ENCODE measurements around the gene RNF8. TPM values are rescaled to one million over a fixed set of nuclear protein-coding genes. Genes with fewer than 3 reads are reported as not detected.
"Not testable (repeated sequence)": the region's sequence is repeated elsewhere in the genome, so short reads cannot be mapped to it uniquely, and the experiment has no call there.

RNF8 gene
- 10 to 100 TPM; 10.3 to 14.7 TPM for polyA plus RNA-seq

DNA sequence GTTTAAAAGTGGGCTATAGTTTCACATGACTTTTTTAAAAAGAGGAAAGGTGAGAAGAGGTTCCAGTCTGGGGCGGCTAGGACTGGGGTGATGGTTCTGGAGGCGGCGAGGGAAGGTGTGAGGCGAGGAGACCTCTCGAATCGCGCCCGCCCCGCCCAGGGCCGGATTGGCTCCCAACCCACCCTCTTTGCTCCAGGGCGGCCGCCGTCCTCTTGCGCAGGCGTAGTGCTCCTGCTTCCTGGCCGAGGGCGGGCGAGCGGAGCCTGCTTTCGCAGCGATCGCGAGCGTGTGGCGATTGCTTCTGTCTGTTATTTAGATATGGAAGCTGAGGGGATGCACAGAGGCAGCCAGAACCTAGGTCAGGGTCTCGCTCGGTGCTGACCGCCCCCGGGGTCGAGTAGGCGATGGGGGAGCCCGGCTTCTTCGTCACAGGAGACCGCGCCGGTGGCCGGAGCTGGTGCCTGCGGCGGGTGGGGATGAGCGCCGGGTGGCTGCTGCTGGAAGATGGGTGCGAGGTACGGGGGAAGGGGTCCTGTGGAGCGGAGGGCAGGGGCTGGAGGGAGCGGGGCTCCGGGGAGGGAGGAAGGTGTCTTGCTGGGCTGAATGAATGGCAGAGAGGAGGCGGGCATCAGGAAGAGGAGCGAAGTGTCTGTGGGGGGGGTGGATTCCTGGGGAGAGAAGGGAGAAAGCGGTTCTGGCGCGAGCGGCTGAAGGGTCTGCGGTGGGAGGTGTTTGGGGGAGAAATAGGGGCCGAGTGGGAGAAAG, at the start of gene RNF8:
Gene RNF8 (plus strand): TSS at position 223 of the 765 bp plus-strand sequence. CDS start 182 bp downstream, at position 405.
- peak within 1 kb of the TSS; percentile 12 to 65 for H3K27ac ChIP-seq (ENCODE audit: low read depth in 2 of 2, low read length in 1 of 2)
- 0% methylated on average over 54 of the region's 54 CpGs for WGBS, 2 donors
- H3K9me3 ChIP-seq (ENCODE audit: control insufficient read depth in 2 of 2, insufficient read depth in 1 of 2, low read depth in 1 of 2, low read length in 1 of 2), result no peaks in the 10 kb centered on the region

DNA sequence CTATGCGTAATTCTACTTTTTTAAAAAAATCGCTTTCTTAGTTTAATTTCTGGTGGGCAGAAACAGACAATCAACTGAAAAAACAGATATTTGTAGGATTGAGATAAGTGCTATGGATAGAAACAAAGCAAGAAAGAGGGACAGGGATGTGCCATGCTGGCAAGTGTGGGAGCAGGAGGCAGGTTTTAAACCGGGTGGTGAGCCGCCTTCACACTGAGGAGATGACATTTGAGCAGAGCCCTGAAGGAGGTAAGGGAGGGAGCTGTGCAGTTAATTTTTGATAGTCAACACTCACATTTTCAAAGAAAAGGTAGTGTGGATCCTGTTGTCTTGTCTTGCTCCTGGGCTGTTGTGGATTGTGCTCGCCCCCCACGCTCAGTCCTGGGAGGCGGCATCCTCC, 49.0 kb upstream of the RNF8 start:
- Histone ChIP-seq H3K4me1 (ENCODE audit: control insufficient read depth in 2 of 2, insufficient read depth in 2 of 2, low read length in 1 of 2) (peaks cover 0 to 3% of the 10 kb centered on the region in 2 donors), H3K4me3 (ENCODE audit: low read depth in 1 of 2, low read length in 2 of 2) (no peak overlapping the region), H3K27ac (ENCODE audit: low read depth in 2 of 2, low read length in 1 of 2) (no peak overlapping the region), H3K36me3 (ENCODE audit: control insufficient read depth in 2 of 2, insufficient read depth in 2 of 2, low read length in 1 of 2) (peaks cover 0 to 10% of the 10 kb centered on the region in 2 donors), H3K9me3 (ENCODE audit: control insufficient read depth in 2 of 2, insufficient read depth in 1 of 2, low read depth in 1 of 2, low read length in 1 of 2) (no peaks in the 10 kb centered on the region), H3K27me3 (ENCODE audit: control insufficient read depth in 1 of 2, insufficient read depth in 2 of 2, low read length in 2 of 2) (no peaks in the 10 kb centered on the region)
- WGBS, 2 donors, result 97% methylated on average over 7 of the region's 7 CpGs

More for the DNA sequence above, at the start of gene RNF8:
- Histone ChIP-seq H3K36me3 (ENCODE audit: control insufficient read depth in 2 of 2, insufficient read depth in 2 of 2, low read length in 1 of 2) (no peaks in the 10 kb centered on the region), H3K27me3 (ENCODE audit: control insufficient read depth in 1 of 2, insufficient read depth in 2 of 2, low read length in 2 of 2) (no peaks in the 10 kb centered on the region), H3K4me3 (ENCODE audit: low read depth in 1 of 2, low read length in 2 of 2) (peak within 1 kb of the TSS; percentile 84 to 91), H3K4me1 (ENCODE audit: control insufficient read depth in 2 of 2, insufficient read depth in 2 of 2, low read length in 1 of 2) (no peaks in the 10 kb centered on the region)

- no peak overlapping the region for H3K4me3 ChIP-seq (ENCODE audit: low read depth in 1 of 2, low read length in 2 of 2)
- peak overlapping the region in 1 of 2 donors; percentile 37 for H3K27ac ChIP-seq (ENCODE audit: low read depth in 2 of 2, low read length in 1 of 2)
- H3K4me1 ChIP-seq (ENCODE audit: control insufficient read depth in 2 of 2, insufficient read depth in 2 of 2, low read length in 1 of 2), result peaks cover 0 to 3% of the 10 kb centered on the region in 2 donors
- H3K36me3 ChIP-seq (ENCODE audit: control insufficient read depth in 2 of 2, insufficient read depth in 2 of 2, low read length in 1 of 2), result peaks cover 0 to 10% of the 10 kb centered on the region in 2 donors
- H3K27me3 ChIP-seq (ENCODE audit: control insufficient read depth in 1 of 2, insufficient read depth in 2 of 2, low read length in 2 of 2), result no peaks in the 10 kb centered on the region
- H3K9me3 ChIP-seq (ENCODE audit: control insufficient read depth in 2 of 2, insufficient read depth in 1 of 2, low read depth in 1 of 2, low read length in 1 of 2), result no peaks in the 10 kb centered on the region
- WGBS, 2 donors, result 77 to 78% methylated on average over 4 of the region's 4 CpGs
Observed at GRCh38 chr6:37305841-37306425, 47.9 kb upstream of the RNF8 start.

DNA sequence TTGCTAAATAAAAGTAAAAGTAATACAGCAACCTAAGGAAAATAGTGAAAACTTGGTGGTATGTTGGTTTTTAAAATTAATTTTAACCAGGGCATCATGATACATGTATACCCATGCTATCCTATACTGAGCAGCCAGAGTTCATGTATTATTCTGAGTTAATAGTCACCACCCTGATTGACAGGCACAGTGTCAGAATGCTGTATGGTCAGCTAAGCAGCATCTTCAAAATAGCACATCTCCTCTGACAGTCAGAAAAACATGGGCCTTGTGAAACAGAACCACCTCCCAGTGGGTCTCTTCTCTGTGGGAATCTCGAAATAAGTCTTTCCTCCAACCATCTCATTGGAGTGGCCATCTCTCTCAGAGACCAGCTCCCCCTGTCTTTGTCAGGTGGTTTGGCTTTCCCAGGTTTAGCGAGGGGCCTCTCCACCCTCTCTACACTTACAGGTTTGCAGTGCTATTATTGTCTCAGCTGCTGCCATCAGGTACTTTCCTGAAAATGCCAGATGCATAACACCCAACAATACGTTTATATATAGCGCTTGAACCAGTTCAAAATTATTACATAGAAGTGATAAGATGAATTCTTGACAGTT, 47.1 kb upstream of the RNF8 start:
- no peaks in the 10 kb centered on the region for H3K27me3 ChIP-seq (ENCODE audit: control insufficient read depth in 1 of 2, insufficient read depth in 2 of 2, low read length in 2 of 2)
- peaks cover 0 to 8% of the 10 kb centered on the region in 2 donors for H3K36me3 ChIP-seq (ENCODE audit: control insufficient read depth in 2 of 2, insufficient read depth in 2 of 2, low read length in 1 of 2)
- 91 to 93% methylated on average over 4 of the region's 4 CpGs for WGBS, 2 donors
- H3K9me3 ChIP-seq (ENCODE audit: control insufficient read depth in 2 of 2, insufficient read depth in 1 of 2, low read depth in 1 of 2, low read length in 1 of 2), result no peaks in the 10 kb centered on the region
- H3K27ac ChIP-seq (ENCODE audit: low read depth in 2 of 2, low read length in 1 of 2), result no peak overlapping the region
- H3K4me3 ChIP-seq (ENCODE audit: low read depth in 1 of 2, low read length in 2 of 2), result no peak overlapping the region
- H3K4me1 ChIP-seq (ENCODE audit: control insufficient read depth in 2 of 2, insufficient read depth in 2 of 2, low read length in 1 of 2), result peaks cover 0 to 3% of the 10 kb centered on the region in 2 donors

- H3K4me1 ChIP-seq (ENCODE audit: control insufficient read depth in 2 of 2, insufficient read depth in 2 of 2, low read length in 1 of 2); H3K36me3 ChIP-seq (ENCODE audit: control insufficient read depth in 2 of 2, insufficient read depth in 2 of 2, low read length in 1 of 2); H3K27me3 ChIP-seq (ENCODE audit: control insufficient read depth in 1 of 2, insufficient read depth in 2 of 2, low read length in 2 of 2); H3K4me3 ChIP-seq (ENCODE audit: low read depth in 1 of 2, low read length in 2 of 2); H3K9me3 ChIP-seq (ENCODE audit: control insufficient read depth in 2 of 2, insufficient read depth in 1 of 2, low read depth in 1 of 2, low read length in 1 of 2): not testable (repeated sequence)
- peak overlapping the region; percentile 29 to 53 for H3K27ac ChIP-seq (ENCODE audit: low read depth in 2 of 2, low read length in 1 of 2)
- WGBS, 2 donors, result 74 to 76% methylated on average over 10 of the region's 10 CpGs
Observed at GRCh38 chr6:37307484-37307883, 46.3 kb upstream of the RNF8 start.

DNA sequence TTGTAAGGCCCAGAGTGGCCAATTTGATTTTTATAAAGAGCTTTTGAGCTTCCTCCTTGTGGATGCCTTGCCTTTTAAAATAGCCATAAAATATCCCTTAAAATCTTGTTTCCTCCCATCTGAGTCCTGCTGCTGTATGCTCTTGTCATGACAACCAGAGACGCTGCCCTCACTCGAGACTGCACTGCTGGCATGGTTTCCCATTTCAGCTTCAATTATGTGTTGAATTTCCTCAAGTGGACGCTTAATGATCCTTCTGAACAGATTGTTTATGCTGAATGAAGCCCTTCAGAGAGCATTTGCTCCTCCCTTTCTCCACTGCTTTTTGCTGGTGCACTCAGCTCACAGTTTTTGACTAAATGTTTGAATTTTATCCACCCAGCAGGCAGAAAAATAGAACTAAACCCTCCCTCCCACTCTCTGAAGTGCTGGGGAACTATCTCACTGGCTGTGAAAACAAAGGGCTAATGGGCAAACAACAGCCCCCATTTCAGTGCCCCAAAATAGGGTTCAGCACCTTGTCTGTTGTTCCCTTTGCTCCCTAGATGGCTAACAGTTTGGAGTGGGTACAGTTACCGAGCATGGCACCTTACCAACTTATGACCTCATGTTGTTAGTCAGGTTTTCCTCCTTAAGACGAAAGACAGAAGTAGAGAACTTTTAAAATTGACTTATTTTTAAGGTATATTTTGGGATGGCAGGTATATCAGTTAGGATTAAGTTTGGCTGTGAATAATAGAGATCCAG, 45.5 kb upstream of the RNF8 start:
- WGBS, 2 donors, result 38 to 42% methylated on average over 5 of the region's 5 CpGs
- peaks cover 0 to 3% of the 10 kb centered on the region in 2 donors for H3K4me1 ChIP-seq (ENCODE audit: control insufficient read depth in 2 of 2, insufficient read depth in 2 of 2, low read length in 1 of 2)
- H3K27me3 ChIP-seq (ENCODE audit: control insufficient read depth in 1 of 2, insufficient read depth in 2 of 2, low read length in 2 of 2), result no peaks in the 10 kb centered on the region
- H3K9me3 ChIP-seq (ENCODE audit: control insufficient read depth in 2 of 2, insufficient read depth in 1 of 2, low read depth in 1 of 2, low read length in 1 of 2), result no peaks in the 10 kb centered on the region
- H3K36me3 ChIP-seq (ENCODE audit: control insufficient read depth in 2 of 2, insufficient read depth in 2 of 2, low read length in 1 of 2), result peaks cover 0 to 10% of the 10 kb centered on the region in 2 donors
- H3K27ac ChIP-seq (ENCODE audit: low read depth in 2 of 2, low read length in 1 of 2), result peak overlapping the region; percentile 29 to 53
- no peak overlapping the region for H3K4me3 ChIP-seq (ENCODE audit: low read depth in 1 of 2, low read length in 2 of 2)

DNA sequence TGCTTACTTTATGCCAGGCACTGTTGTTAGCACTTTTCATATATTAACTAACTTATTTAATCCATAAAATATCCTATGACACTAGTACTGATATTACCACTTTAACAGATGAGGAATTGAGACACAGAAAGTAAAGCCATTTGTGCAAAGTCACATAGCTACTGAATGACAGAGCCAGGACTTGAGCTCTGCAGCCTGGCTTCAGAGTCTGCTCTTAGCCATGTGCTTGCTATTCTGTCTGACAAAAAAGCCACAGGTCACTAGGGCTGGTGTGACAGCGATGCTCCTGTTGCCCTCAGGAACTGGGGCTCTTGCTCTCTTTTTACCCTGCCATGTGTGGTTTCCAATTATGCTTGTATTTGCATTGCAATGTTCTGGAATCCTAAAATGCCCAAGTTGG, 44.7 kb upstream of the RNF8 start:
- no peak overlapping the region for H3K4me3 ChIP-seq (ENCODE audit: low read depth in 1 of 2, low read length in 2 of 2)
- no peaks in the 10 kb centered on the region for H3K9me3 ChIP-seq (ENCODE audit: control insufficient read depth in 2 of 2, insufficient read depth in 1 of 2, low read depth in 1 of 2, low read length in 1 of 2)
- H3K36me3 ChIP-seq (ENCODE audit: control insufficient read depth in 2 of 2, insufficient read depth in 2 of 2, low read length in 1 of 2), result peaks cover under 1 to 17% of the 10 kb centered on the region in 2 donors
- H3K27me3 ChIP-seq (ENCODE audit: control insufficient read depth in 1 of 2, insufficient read depth in 2 of 2, low read length in 2 of 2), result no peaks in the 10 kb centered on the region
- H3K4me1 ChIP-seq (ENCODE audit: control insufficient read depth in 2 of 2, insufficient read depth in 2 of 2, low read length in 1 of 2), result peaks cover 0 to 3% of the 10 kb centered on the region in 2 donors
- no peak overlapping the region for H3K27ac ChIP-seq (ENCODE audit: low read depth in 2 of 2, low read length in 1 of 2)
- 94 to 96% methylated on average over 1 of the region's 1 CpG for WGBS, 2 donors

DNA sequence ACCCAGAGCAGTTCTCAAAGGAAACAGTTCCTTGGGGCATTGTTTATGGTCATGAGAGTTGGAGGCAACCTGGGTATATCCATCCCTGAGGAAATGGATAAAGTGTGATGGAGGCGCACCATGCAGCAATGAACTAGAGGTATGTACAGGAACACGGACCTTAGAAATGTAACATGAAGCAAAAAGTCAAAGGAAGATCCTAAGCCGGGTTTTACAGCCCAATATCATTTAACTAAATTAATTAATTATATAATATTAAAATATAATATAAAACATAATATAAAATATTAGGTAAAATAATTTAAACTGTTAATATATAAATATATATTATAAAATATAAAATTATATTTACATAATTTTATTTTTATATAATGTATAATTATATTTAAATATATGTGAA, 44.1 kb upstream of the RNF8 start:
- Histone ChIP-seq H3K27me3 (ENCODE audit: control insufficient read depth in 1 of 2, insufficient read depth in 2 of 2, low read length in 2 of 2) (no peaks in the 10 kb centered on the region), H3K27ac (ENCODE audit: low read depth in 2 of 2, low read length in 1 of 2) (no peak overlapping the region), H3K4me1 (ENCODE audit: control insufficient read depth in 2 of 2, insufficient read depth in 2 of 2, low read length in 1 of 2) (peaks cover 0 to 3% of the 10 kb centered on the region in 2 donors), H3K9me3 (ENCODE audit: control insufficient read depth in 2 of 2, insufficient read depth in 1 of 2, low read depth in 1 of 2, low read length in 1 of 2) (no peaks in the 10 kb centered on the region), H3K4me3 (ENCODE audit: low read depth in 1 of 2, low read length in 2 of 2) (no peak overlapping the region), H3K36me3 (ENCODE audit: control insufficient read depth in 2 of 2, insufficient read depth in 2 of 2, low read length in 1 of 2) (peaks cover 4 to 20% of the 10 kb centered on the region in 2 donors)
- WGBS, 2 donors, result 66 to 79% methylated on average over 3 of the region's 3 CpGs

GRCh38 chr6:37310966-37311365, 42.8 kb upstream of the RNF8 start:
- H3K36me3 ChIP-seq (ENCODE audit: control insufficient read depth in 2 of 2, insufficient read depth in 2 of 2, low read length in 1 of 2), result peaks cover 4 to 18% of the 10 kb centered on the region in 2 donors

More at GRCh38 chr6:37310966-37311365, 42.8 kb upstream of the RNF8 start:
- Histone ChIP-seq H3K27ac (ENCODE audit: low read depth in 2 of 2, low read length in 1 of 2) (no peak overlapping the region), H3K4me3 (ENCODE audit: low read depth in 1 of 2, low read length in 2 of 2) (no peak overlapping the region), H3K9me3 (ENCODE audit: control insufficient read depth in 2 of 2, insufficient read depth in 1 of 2, low read depth in 1 of 2, low read length in 1 of 2) (no peaks in the 10 kb centered on the region), H3K27me3 (ENCODE audit: control insufficient read depth in 1 of 2, insufficient read depth in 2 of 2, low read length in 2 of 2) (no peaks in the 10 kb centered on the region), H3K4me1 (ENCODE audit: control insufficient read depth in 2 of 2, insufficient read depth in 2 of 2, low read length in 1 of 2) (peaks cover 0 to under 1% of the 10 kb centered on the region in 2 donors)
- 93 to 94% methylated on average over 3 of the region's 3 CpGs for WGBS, 2 donors

Data from esophagus (tissue), 2 donors.